WI38 (cell line): Measurements from ENCODE around the gene SPINK4.

Experiments
- H3K4me3 ChIP-seq: 2 replicates; pipeline ENCODE4 v1.5.1; 2011; ENCODE audit warnings: low read depth, mild to moderate bottlenecking, control low read depth, low read length
- TF ChIP-seq, protein P1 (sequence below): IDR thresholded peaks from 2 replicates; pipeline ENCODE4 v1.5.1; 2012; ENCODE audit warnings: low read depth, mild to moderate bottlenecking, control low read depth, low read length

The SPINK4 gene

DNA sequence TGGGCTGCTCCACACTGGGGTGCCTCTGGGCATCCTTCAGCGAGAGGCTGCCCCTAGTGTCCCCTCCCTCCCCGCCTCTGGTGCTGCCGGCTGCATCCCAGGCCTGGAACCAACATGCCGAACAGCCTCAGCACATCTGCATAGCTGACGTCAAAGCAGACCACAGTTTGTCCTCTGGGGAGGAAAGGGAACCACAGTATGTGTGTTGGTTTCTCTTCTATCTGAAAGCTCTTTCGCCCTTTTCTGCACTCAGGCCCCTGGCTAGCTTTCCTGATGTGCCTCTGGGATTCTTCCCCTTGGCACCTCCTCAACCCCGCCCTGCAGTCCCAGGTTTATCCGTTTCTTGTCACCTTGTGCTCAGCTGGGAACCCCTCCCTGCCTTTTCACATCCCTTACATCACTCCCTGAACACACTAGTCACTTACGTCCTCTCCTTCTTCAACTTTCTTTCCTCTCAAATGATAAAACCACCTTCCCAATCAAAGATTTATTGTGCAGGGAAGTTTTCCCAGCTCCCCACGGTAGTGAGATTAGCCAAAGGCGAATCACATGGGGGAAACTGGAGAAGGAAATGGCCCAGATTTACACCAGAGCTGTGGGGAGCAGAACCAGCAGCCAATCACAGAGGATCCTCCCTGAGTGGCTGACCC is 37.3 kb upstream of the SPINK4 start:
- no peak overlapping the region for H3K4me3 ChIP-seq
- TF ChIP-seq, protein P1, sequence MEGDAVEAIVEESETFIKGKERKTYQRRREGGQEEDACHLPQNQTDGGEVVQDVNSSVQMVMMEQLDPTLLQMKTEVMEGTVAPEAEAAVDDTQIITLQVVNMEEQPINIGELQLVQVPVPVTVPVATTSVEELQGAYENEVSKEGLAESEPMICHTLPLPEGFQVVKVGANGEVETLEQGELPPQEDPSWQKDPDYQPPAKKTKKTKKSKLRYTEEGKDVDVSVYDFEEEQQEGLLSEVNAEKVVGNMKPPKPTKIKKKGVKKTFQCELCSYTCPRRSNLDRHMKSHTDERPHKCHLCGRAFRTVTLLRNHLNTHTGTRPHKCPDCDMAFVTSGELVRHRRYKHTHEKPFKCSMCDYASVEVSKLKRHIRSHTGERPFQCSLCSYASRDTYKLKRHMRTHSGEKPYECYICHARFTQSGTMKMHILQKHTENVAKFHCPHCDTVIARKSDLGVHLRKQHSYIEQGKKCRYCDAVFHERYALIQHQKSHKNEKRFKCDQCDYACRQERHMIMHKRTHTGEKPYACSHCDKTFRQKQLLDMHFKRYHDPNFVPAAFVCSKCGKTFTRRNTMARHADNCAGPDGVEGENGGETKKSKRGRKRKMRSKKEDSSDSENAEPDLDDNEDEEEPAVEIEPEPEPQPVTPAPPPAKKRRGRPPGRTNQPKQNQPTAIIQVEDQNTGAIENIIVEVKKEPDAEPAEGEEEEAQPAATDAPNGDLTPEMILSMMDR = no peak

DNA sequence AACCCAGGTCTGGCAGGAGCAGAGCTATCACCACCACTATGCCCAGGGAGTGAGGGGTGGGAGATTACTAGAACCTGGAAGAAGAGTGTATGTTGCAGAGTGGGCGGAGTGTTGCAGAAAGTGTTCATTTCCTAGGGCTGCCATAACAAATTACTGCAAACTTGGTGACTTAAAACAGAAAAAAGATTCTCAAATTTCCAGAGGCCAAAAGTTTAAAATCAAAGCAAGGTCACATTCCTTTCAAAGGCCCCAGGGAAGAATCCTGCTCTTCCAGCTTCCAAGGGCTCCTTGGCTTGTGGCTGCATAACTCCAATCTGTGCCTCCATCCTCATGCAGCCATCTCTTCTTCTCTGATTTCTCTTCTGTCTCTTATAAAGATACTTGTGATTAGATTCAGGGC is 30.6 kb upstream of the SPINK4 start:
- H3K4me3 ChIP-seq = no peak overlapping the region
- TF ChIP-seq, protein P1 = no peak

DNA sequence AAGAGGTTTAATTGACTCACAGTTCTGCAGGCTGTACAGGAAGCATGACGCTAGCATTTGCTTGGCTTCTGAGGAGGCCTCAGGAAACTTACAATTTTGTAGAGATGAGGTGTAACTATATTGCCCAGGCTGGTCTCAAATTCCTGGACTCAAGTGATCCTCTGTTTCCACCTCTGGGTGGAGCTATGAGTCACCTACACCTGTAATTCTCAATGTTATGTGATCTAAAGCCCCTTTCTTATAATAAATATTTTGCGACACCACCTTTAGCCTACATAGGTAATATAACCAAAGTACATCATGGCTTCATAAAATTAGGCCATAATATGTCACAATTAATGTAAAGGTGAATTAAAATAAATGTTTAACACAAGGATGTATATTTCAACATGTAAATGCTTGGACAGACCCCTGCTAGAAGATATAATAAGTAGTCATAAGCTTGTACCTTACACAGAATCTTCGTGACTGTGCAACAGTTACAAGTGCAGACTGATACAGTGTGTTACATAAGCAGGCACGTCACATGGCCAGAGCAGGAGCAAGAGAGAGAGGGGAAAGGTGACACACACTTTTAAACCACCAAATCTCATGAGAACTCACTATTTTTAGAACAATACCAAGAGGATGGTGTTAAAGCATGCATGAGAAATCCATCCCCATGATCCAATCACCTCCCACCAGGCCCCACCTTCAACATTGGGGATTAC is 29.8 kb upstream of the SPINK4 start:
- no peak overlapping the region for H3K4me3 ChIP-seq
- TF ChIP-seq, protein P1 = no peak

DNA sequence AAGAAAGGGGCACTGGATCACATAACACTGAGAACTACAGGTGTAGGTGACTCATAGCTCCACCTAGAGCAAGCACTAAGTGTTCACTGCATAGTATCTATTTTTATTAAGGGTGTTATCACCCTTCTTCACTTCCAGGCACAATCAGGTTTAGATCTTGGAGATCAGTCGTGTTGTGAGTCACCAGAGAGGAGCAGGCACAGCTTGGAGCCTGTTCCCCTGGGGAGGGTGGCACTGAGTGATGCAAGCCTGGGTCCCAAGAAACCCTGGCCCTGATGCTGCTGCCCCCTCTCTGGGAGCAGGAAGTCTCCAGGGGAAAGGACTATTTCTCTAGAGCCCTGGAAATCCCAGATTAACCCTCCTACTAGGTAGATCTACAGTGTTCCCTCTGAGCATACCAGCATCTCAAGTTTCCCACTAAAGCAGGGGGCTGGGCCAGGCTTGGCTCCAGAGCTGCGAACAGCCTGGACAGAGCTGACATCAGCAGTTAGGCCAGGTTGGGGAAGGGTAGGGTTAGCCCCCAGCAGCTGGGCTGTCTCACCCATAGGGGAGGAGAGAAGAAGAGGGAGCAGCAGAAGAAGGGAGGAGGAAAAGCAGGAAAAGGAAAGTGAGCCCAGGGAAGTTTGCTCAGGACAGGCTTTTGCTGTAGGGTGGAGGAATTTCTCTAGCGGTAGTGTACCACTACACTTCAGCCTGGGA is 28.1 kb upstream of the SPINK4 start:
- no peak overlapping the region for H3K4me3 ChIP-seq
- TF ChIP-seq, protein P1 = no peak

DNA sequence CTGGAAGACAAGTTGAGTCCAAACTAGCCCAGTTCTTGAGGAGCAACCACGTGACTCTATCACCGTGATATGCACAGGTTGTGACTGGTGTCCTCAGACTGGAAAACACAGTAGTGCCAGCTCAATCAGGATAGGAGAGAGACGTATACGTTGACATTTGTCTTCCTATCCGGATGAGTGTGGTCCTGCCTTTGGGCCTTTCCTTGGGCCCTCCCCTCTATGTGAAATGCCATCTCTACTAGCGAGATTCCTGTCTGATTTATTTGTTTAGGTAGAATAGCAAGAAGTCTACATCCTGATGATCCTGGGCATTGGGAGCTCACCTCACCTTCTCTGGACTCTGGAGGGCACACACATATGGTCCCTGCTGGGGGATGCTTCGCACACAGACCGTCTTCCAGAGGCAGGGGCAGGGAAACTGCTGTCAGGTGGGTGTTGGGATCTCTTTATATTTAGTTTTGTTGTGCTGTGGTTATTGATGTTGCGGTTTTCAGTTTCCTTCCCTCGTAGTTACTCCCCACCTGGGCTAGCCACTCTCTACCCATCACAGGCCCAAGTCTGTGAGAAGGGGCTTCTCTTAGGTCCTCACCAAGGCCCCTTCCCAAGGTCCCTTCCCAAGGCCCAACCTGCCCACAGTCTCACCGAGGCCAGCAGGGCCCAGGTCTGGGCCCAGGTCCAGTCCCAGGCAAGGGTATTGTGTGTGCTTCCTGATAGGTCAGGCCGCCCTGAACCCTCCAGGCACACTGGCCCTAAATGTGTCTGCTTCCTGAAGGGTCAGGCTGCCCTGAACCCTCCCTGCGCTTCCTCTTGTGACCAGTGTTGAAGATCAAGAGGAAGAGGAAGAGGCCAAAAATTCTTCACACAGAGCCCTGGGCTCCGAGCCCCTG is 19.0 kb upstream of the SPINK4 start:
- TF ChIP-seq, protein P1 = no peak
- no peak overlapping the region for H3K4me3 ChIP-seq

DNA sequence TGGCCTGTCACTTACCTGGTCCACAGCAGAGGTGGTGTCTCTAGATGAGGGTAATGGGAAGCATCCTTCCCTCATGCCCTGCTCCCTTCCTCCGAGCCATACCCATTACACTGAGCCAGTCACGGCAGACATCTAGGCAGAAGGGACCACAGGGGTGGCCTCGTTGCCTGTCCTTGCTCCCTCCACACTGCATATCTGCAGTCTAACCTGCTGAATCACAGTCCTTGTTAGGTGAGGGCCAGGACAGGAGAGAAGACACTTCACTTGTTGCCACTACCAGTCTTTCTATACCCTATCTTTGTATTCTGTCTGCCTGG is 18.4 kb upstream of the SPINK4 start:
- TF ChIP-seq, protein P1 = no peak
- H3K4me3 ChIP-seq = no peak overlapping the region
